Stimulated activated CD8-positive, alpha-beta memory T cell treated with anti-CD3 and anti-CD28 coated beads, Interleukin-4, amount 100 ng/mL, for 4 hours (primary cell): ENCODE results near the gene GALNS.
"Not testable (repeated sequence)": the region's sequence is repeated elsewhere in the genome, so short reads cannot be mapped to it uniquely, and the experiment has no call there.

Source experiments
- DNase-seq, 2 donors: peaks; one replicate each; pipeline ENCODE4 v3.0.0-alpha.2; 2020; ENCODE audit warnings: low read depth in 2 of 2, low spot score in 1 of 2

Gene GALNS, protein sequence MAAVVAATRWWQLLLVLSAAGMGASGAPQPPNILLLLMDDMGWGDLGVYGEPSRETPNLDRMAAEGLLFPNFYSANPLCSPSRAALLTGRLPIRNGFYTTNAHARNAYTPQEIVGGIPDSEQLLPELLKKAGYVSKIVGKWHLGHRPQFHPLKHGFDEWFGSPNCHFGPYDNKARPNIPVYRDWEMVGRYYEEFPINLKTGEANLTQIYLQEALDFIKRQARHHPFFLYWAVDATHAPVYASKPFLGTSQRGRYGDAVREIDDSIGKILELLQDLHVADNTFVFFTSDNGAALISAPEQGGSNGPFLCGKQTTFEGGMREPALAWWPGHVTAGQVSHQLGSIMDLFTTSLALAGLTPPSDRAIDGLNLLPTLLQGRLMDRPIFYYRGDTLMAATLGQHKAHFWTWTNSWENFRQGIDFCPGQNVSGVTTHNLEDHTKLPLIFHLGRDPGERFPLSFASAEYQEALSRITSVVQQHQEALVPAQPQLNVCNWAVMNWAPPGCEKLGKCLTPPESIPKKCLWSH

DNA sequence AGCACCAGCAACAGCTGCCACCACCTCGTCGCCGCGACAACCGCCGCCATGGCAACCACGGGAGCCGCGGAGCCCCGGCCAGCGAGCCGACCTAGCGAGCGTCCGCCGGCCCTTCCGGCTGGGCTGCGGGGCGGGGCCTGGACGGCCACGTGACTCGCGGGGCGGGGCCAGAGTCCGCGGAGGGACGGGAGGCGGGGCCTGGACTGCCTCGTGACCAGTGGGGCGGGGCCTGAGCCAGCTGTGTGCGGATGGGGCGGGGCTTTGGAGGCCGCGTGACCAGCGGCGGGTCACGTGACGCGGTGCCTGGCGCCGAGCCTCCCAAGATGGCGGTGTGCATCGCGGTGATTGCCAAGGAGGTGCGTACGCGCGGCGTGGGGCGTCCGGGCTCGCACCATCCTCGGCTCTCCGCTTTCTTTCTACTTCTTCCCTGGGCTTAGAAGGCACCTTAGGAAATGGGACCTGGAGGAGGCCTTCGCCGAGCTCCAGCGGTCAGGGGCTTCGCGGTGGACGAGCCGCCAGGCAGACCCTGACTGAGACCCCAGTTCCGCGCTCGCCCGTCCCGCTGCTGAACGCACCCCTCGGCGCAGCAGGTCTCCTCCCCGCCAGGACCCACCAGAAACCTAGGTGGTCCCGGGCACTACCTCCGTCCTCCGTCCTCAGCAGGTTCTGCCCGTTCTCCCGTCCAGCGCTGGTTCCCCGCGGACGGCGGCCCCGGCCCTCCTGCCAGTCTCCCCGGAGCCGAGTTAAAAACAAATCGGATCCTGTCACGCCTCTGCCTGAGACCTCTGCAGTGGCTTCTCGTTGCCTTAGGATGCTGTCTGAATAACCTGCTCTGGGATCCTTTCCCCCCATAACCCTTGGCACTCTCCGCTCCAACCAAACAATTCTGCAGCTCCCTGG, at the start of gene GALNS, which contains the start of gene TRAPPC2L:
Gene GALNS, minus strand, starts transcription at position 120 of the 900 bp plus-strand sequence. Its CDS starts 70 bp downstream, at position 50.
Gene TRAPPC2L, plus strand, starts transcription at position 300 of the 900 bp plus-strand sequence. Its CDS starts 24 bp downstream, at position 324.
- DNase-seq: peak; percentile 97 to 99

DNA sequence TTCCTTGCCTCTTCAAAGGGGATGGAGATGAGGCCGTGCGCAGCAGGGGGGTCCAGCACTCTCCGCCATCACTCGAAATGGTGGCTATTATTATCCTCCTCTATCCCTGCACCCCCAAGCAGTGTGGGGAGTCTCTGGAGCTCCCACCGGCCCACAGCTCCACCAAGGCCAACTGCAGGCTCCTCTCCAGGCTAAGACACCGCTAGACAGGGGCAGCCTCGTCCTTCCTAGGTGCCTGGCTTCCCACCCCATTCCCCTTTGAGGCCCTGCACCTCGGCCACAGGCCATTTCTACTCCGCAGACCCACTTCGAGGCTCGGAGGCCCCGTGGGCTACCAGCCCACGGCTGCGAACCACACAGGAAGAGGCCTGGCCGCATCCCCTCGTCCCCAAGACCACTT, 49.3 kb upstream of the GALNS start:
- DNase-seq: no peak

DNA sequence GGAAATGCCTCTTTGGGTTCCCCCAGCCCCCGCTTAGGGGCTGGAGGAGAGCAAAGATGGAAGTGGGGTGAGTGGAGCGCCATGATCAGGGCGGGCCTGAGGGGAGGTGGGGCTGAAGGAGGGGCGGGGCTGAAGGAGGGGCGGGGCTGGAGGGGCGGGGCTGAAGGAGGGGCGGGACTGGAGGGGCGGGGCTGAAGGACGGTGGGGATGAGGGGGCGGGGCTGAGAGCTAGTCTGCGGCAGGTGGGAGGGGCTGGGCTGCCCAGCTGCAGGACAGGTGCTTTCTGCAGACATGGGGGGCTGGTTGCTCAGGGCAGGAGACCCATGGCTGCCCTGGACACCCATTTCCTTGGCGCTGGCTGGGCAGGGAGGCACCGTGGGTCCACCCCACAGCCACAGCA, 48.8 kb upstream of the GALNS start:
- no peak for DNase-seq

DNA sequence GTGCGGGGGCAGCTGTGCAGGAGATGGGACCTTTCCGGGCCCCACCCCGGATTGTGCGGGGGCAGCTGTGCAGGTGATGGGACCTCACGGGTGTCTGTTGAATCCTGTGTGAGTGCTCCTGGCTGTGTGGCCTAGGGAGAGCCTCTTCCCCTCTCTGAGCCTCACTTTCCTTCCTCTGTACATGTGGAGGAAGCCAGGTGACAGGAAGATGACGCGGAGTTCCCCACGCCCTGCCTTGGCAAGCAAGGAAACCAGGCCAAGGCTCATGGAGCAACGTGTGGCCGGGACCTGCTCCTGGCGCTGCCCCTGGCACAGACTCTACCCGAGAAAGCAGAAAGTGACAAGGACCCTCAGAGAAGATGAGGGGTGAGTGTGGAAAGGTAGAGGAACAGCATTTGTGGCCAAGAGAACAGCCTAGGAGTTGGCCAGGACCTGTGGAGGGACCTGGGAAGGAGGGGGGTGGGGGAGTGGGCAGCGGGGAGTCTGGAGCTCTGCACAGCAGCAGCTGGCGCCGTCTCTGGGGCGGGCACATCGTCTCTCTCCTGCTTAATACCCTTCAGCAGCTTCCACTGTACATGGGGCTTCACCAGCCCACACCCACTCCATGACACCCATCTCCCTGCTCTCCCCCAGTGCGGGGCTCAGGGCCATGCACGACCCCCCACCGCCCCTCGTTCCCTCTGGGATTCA, 48.1 kb upstream of the GALNS start:
- DNase-seq: no peak

DNA sequence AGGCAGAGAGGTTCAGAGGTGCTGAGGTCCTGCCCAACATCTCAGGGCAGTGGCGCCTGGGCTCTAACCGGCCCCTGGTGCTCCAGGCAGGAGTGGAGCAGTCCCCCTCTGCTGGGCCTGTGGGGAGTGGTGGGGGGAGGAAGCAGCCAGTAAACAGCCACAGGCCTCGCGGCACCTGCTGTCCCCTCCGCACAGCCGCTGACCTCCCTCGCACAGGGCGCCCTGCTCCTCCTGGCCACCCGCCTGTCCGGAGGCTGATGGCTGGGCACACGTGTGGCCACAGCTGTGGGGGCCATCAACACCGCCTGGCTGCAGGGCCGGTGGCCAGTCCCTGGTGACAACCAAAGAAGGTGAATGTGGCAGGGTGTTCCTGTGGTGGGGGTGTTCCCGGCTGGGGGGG, 46.5 kb upstream of the GALNS start:
- DNase-seq: no peak

DNA sequence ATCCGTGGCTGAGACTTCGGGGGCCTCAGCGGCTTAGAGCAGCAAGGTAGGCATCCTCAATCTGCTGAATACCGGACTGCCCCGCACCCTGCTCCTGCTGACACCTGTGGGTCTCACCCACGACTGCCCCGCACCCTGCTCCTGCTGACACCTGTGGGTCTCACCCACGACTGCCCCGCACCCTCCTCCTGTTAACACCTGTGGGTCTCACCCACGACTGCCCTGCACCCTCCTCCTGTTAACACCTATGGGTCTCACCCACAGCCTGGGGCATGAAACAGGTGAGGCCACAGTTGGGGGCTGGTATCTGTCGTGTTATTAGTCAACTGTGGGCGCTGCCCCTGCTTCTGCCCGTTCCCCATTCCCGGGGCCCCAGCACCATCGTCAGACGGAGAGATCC, 46.0 kb upstream of the GALNS start:
- DNase-seq: no peak

DNA sequence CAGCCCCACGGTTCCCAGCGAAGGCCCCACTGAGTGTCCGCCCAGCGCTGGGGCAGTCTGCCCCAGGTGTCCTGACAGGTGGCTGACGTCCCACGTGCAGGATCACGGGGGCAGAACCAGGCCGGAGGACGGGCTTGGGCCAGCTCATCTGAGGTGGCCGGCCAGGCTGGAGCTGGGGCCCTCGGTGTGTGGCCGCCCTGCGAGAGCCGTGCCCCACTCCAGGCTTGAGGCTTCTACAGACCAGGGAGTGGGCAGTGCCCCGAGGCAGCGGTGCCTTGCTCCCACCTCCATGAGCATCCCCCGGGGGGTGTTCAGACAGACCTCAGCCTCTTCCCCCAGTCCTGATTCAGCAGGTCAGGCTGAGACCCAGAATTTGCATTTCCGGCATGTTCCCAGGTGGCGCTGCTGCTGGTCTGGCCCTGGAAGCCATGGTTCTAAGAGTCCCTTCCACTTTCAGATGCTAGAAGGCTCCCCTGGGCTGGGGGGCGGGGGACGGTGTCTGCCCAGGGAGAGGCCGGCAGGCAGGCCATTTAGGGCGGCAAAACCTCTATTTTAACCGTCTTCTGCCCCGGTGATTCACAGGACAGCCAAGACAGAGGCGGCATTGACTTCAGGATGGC, 45.1 kb upstream of the GALNS start:
- no peak for DNase-seq

DNA sequence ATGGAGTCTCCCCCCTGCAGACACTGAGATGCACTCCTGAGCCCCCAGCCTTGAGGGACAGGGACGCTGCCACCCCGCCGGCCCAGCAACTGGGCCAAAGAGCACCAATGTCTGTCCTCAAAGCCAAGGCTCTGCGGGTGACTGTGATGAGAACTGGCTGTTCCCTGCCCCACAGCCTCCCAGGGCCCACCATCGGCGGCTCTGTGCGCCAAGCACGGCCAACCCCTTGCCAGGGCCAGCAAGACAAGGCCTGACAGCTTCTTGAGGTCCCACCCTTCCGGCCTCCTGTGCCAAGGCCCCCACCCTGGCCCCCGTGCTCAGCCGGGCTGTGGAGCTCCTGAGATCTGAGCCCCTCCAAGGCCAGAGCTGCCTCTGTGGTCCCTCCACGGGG, 43.9 kb upstream of the GALNS start:
- DNase-seq: no peak

DNA sequence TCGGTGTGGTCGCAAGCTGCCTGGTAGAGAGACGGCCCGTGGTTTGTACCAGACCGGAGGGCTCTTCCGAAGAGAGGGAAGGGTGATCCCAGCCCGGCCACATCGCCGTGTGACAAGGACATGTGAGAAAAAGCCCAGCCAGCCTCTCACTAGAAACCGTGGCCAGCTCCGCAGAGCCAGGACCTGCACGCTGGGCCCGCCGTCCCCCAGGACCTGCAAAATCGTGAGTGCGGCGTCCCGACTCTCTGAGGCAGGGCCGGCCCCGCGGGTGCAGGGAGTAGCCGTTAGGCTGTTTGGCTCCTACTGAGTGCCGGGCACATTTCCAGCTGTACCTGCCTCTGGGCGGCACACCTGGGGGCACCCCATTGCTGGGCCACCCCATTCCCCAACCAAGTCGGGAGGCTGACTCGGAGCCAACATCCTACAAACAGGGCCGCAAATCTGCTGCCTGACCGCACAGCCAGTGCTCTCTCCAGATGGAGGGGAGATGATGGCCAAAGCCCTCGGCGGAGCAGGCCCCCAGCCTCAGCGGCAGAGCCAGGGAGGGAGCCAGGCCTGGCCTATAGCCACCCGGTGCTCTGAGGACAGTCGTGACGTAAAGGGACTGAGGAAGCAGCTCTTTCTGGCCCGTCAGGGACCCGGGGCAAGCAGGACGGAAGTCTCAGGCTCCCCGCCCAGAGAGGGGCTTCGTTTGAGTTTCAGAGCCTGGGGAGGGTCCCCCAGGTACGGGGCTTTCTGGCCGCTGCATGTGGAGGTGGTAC, 43.3 kb upstream of the GALNS start:
- no peak for DNase-seq

DNA sequence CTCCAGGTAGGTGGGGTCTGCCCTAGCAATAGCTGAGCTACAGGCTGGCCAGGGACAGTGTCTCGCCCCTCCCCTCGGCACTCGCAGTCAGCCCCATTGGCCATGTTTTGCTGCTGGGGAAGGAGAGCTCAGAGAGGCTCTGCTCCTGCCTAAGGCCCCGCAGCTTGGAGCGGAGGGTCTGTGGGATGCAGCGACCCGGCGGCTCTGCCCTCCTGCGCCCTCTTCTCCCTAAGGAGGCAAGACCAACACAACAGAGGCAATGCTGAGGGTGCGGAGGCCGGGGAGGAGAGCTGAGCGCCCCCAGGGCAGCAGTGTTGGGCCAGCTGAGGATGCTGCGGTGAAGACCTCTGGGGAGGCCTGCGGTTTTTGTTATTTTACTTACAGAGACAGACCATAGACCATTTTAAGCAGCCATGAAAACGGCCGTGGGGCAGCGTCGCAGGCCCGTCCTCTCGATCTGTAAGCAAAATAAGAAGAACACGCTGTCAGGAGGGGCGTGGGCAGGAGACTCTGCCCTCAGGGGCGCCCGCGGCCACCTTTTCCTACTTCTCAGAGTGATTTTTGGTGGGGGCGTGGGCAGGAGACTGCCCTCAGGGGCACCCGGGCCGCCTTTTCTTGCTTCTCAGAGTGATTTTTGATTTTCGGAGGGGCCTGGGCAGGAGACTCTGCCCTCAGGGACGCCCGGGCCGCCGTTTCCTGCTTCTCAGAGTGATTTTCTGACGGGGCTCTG, 41.1 kb upstream of the GALNS start:
- no peak for DNase-seq

DNA sequence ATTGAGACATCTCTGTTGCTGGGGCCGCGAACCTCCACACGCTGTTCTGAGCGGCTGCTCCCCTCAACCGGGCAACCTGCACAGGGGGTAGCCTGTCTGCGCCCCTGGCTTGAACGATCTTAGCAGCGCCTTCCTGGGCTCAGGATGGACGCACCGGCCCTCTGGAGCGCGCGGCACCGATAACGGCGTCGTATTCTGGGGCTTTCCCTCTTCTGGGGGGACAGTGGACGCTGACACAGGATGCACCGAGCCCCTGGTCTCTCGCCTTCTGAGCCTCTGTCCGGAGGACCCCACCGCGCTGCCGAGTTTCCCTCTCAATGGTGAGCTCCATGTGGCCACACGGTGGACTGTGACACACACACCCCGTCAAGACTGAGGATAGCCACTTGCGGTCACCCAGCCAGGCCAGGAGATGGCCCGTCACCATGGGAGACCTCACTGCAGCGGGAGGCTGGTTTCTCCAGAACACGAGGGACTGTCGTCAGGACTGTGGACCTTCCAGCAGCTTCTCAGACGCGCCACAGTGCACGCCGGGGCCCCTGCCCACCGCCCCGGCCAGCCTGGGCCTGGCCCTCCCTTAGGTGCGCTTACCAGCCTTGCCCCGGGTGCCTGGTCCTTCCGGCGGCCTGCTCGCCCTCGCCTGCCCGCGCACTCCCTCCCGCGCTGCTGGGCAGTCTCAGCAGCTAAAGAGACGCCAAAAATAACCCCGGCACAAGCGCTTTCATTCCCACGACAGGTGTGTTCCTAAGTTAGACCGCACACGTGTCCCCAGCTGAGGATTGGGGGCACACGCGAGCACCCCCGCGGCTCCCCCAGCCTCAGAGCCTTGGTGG, 39.7 kb upstream of the GALNS start:
- no peak for DNase-seq

DNA sequence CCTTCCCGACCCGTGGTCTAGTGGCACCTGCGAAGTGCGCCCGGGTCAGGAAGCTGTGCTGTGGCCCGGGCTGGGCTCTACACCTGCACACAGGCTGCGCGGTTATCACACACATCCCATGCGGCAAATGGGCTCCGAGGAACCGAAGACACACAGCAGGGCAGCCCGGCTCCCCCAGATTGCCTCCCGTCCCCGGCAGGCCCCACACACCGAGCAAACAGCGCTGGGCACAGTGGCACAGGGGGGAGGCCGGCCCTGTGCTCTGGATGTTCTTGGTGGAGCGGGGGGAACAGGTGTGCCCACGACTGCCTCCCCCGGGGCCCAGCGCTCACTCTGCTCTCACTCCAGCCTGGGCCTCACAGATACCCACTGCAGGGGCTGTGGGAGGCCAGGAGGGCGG, 38.6 kb upstream of the GALNS start:
- no peak for DNase-seq

DNA sequence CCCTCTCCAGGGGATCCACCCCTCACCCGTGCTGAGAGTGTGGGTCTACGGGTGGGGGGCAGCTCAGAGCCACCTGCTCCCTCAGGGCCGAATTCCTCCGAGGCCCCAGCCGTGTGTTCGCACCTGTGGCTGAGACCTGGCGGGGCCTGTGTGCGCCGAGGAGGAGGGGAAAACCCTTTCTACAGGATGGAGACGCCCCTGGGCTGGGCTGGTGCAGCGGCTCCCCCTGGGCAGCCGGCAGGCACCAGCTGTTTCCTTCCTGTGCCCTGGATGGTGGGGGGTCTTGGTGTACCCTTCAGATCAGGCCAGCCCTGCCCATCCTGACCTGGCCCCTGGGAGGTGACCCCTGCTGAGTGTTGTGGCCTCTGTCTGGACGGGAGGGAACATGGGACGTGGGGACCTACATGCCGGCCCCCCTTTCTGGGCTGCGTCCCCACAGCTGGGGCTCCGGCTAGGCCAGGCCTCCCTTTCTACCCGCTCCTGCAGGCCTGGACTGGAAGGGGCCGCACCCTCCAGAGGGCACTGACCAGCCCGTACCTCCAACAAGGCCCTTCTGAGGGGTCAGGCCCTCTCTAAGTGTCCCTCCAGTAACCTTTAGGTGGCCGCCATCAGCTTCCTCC, 38.0 kb upstream of the GALNS start:
- no peak for DNase-seq

DNA sequence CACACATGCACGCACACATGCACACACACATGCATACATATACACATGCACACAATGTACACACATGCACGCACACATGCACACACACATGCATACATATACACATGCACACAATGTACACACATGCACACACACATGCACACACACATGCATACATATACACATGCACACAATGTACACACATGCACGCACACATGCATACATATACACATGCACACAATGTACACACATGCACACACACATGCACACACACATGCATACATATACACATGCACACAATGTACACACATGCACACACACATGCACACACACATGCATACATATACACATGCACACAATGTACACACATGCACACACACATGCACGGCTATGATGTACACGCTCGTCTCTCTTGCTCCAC, 37.5 kb upstream of the GALNS start:
- not testable (repeated sequence) for DNase-seq

DNA sequence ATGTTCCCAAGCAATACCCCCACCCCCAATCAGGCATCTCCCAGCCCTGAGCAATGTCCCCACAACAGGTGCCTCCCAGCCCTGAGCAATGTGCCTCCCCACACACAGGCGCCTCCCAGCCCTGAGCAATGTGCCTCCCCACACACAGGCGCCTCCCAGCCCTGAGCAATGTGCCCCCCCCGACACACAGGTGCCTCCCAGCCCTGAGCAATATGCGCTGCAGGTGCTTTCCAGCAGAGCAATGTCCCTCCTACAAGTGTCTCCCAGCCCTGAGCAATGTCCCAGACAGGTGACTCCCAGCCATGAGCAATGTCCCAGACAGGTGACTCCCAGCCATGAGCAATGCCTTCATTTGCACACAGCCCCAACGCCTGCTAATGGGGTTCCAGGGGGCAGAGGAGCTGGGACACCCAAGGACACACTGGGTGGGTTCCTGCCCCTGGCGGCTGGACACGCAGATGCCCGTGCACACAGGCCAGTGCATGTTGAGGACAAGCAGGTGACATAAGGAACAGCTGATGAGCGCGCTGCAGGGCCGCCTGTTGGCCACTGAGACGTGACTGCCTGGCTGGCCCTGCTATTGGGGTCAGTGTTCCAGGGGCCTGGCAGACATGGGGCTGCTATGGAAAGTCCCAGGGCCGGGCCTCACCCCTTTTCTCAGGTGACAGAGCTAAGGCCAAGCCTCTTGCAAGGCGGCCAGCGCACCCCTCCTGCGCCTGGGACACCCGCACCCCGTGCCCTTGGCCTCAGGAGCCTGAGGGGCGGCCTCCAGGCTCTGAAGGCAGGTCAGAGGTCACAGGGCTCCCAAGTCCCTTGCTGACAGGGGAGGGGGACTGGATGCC, 36.6 kb upstream of the GALNS start:
- DNase-seq: no peak

DNA sequence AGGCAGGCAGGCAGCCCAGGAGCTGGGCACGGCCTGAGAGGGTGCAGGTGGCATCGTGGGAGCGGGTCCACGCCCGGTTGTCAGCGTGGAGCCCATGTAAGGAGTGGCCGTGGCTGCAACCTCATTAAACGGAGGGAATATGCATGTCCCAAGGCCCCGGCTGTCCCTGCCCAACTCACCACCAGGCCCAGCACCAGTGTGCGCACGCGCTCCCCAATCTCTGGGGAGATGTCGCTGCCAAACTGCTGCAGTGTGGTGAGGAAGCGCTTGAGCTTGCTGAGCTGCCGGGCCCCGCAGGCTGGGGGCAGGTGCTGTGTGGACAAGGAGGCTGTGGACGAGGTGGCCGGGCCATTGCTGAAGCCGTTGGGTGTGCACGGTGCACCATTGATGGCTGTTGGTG, 35.3 kb upstream of the GALNS start:
- no peak for DNase-seq

DNA sequence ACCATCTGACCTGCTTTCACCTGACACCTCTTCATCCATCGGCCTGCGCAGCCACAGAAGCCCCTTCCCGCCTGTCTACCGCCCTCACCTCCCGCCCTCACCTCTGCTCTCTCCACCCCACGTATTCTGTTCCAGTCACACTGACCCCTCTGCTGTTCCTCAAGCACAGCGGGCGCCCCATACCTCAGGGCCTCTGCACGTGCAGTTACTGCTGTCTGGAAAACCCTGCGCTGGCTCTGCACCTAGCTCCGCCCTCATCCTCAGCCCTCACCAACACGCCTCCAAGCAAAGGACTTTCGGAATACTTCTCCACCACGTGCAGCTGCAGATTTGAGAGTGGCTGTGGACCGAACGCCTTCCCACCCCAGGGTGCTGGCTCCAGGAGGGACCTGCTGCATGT, 34.3 kb upstream of the GALNS start:
- no peak for DNase-seq
